GM12892 (cell line): ENCODE measurements around the gene VAMP8.
A peak's percentile ranks its signal among the peaks of the same experiment; 100 is the strongest.
"Not testable (repeated sequence)": the region's sequence is repeated elsewhere in the genome, so short reads cannot be mapped to it uniquely, and the experiment has no call there.

Experiments used
- DNase-seq: peaks from one replicate; pipeline ENCODE4 v3.0.0; 2011; ENCODE audit not compliant: insufficient read length
- FAIRE-seq: peaks from 2 replicates; lab custom pipeline; 2011; peaks lifted over from hg19 to GRCh38; lab: Jason Lieb, UNC
- POLR2A ChIP-seq: IDR thresholded peaks from 2 replicates; pipeline ENCODE4 v1.6.1; 2011; ENCODE audit warnings: low read depth, low read length, control low read depth
- POLR2AphosphoS5 ChIP-seq: IDR thresholded peaks from 2 replicates; pipeline ENCODE4 v1.6.1; 2011; ENCODE audit warnings: low read depth, low read length, control low read depth
- TAF1 ChIP-seq: IDR thresholded peaks from 2 replicates; pipeline ENCODE4 v1.6.1; 2011; ENCODE audit warnings: low read depth, mild to moderate bottlenecking, control low read depth, low read length, borderline replicate concordance

Gene VAMP8

DNA sequence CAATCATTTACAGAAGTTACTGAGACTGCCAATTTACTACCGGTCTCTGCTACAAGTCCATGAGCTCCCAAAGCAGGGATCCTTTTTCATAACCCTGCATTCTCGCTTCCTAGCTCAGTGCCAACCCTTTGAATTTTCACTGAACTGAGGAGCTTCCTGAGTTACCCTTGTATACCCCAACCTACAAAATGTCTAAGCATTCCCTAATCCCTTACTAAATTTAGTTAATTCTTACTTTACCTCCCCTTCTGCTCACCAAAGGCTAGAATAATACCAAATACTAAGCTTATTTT is 28.8 kb upstream of the VAMP8 start:
- FAIRE-seq (no peak), DNase-seq (no peak)
- no peak for TF ChIP-seq POLR2A
- no peak for TF ChIP-seq TAF1
- no peak for TF ChIP-seq POLR2AphosphoS5

DNA sequence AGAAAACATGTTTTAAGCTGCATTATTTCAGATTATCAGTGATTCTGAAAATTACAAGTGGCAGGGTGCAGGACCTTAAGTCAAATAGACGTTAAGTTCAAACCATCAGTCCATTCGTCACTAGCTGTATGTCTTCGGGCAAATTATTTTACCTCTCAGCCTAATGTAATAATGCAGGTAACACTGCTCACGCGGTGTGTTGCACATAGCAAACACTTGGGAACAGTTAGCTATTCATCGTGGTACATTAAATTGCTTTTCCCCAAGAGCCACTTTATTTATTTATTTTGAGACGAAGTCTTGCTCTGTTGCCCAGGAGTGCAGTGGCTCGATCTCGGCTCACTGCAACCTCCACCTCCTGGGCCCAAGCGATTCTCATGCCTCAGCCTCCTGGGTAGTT is 28.3 kb upstream of the VAMP8 start:
- DNase-seq (no peak), FAIRE-seq (no peak)
- no peak for TF ChIP-seq TAF1
- TF ChIP-seq POLR2AphosphoS5, result no peak
- no peak for TF ChIP-seq POLR2A

DNA sequence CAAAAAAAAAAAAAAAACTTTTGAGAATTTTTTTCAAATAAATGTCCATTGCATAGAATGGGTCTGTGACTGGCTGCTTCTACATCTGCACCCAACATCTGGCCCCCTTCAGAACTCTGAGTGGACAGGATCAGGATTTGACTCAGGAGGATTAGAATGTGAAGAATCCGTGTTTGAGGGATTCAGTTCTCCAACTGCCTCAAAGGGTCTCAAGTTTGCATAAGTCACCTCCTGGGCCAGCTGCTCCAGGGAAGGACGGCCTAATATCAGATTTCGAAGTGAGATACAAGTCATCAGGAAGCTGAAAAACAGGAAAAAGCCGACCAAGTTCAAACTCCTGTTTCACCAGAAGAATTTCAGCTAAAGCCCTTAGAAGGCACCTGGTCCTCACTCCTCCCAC is 27.6 kb upstream of the VAMP8 start:
- no peak for DNase-seq
- no peak for TF ChIP-seq TAF1
- no peak for TF ChIP-seq POLR2A
- TF ChIP-seq POLR2AphosphoS5, result no peak
- no peak for FAIRE-seq

DNA sequence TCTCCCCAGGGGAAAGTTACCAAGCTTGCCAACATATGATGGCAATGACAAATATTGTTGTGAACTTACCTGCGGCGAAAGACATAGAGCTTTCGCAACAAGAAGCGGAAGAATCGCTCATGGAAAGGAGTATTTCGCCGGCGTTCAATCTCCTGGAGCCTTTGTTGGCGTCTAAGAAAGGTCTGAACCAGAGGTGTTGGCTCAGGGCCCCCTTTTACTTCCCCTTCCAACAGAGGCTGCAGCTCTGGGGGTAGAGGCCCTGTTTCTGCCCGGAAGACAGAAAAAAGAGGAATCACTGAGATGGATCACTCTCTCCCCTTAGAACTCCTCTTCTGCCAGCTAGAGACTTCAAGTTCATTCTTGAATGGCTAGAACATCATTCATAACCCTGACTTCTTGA is 26.9 kb upstream of the VAMP8 start:
- DNase-seq, result no peak
- FAIRE-seq, result no peak
- TF ChIP-seq POLR2A, result no peak
- no peak for TF ChIP-seq TAF1
- no peak for TF ChIP-seq POLR2AphosphoS5

DNA sequence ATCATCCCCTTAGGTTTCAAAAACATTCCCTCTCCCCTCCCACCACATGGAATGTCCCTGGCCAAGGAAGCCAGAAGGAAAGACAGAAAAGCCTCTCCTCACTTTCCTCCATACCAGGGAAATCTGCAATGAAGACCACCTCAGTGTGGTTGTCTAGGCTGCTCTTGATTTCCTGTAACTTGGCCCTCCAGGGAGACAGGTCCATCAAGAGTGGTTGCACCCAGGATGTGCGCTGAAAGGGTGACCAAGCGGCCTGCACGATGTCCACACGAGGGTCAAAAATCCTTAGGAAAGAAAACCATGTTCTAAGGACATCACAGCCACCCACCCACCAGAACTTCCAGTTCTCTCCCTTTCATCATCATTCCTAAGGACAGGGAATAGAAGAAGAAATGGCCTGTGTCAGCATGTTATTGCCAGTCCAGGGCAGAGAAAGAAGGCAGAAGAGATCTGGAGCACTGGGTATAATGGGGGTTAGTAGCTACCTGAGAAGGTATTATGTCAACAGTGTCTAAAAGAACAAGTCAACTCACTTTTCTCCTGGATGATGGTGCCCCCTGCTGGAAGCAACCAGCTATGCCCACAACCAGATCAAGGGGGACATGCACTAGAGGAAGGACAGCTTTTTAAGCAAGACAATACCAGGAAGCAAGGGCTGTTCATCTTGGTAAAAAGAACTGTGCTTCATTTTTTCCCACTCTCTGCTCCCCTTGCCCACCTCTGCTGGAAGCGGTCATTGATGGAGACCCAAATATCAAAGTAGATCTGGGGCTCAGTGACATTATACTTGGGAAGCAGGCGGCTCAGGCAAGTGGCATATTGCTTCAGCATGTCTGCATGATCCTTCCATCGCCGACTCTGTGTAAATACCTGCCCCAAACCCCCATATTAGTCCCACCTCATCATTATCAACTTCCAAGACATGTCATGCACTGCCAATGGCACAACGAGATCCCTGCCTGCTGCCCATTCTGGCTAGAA is 25.4 kb upstream of the VAMP8 start:
- DNase-seq, result peak; percentile 44
- peak; percentile 92 for FAIRE-seq
- TF ChIP-seq POLR2A, result no peak
- TF ChIP-seq TAF1, result 0 out of 2 replicates have a peak, but pooled peaks have one; percentile 6
- TF ChIP-seq POLR2AphosphoS5, result no peak

DNA sequence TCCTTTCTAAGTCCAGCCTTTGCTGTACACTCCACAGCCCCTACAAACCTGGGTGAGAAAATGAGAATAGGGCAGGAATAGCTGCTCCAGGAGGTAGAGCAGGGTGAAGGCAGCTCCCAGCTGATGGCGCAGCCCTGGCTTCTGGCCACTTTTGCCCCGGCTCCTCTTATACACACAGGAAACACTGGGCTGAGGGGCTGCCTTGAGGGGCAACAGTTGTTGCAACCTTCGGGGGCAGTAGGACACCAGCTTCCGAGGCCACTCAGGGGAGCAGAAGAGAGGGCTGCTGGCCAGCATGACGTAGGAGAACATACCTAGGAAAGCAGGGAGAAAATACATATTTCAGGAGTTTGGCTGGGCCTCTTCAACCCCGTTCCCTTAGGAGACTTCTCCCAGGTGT is 24.2 kb upstream of the VAMP8 start:
- no peak for DNase-seq
- TF ChIP-seq POLR2A (no peak), POLR2AphosphoS5 (no peak), TAF1 (no peak)
- FAIRE-seq, result no peak

DNA sequence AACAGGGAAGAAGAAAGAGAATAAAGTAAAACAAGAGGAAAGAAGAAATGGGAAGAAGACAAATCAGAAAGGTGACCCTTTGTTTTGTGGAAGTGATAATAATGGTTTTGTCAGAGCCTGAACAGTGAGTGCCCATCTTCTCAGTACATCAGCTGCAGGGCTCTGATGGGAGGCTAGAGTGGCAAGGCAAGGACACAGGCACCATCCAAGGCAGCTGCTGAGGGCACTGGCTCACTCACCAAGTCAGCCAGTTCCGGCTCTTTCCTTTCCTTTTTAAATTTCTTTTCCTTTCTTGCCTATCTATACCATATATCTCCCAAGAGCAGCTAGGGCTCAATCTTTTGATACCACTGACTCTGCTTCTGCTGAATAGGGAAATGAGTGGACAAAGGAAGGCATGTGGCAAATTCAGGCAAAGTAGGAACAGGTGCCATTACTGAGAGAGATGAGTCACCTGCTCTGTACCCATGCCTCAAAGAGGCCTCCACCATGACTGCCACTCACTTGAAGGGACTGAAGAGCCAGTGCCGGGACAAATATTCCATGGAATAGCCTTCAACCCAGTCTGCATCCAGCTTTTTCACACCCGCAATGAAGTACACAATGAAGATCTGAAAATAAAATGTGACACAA is 22.3 kb upstream of the VAMP8 start:
- no peak for DNase-seq
- FAIRE-seq, result no peak
- no peak for TF ChIP-seq TAF1
- TF ChIP-seq POLR2A, result no peak
- no peak for TF ChIP-seq POLR2AphosphoS5

DNA sequence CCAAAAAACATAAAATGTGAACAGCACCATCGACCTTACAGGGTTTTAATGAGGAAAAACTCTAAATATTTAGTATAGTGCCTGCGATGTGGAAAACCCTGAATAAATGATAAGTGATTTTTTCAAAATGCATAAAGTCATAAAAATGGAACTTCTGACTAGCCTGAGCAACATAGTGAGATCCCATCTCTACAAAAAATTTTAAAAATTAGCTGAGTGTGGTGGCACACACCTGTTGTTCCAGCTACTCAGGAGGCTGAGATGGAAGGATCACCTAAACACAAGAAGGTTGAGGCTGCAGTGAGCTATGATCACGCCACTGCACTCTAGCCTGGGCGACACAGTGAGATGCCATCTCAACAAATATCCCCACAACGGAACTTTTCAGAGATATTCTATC is 20.3 kb upstream of the VAMP8 start:
- DNase-seq (no peak), FAIRE-seq (no peak)
- TF ChIP-seq POLR2AphosphoS5, result no peak
- no peak for TF ChIP-seq TAF1
- no peak for TF ChIP-seq POLR2A

DNA sequence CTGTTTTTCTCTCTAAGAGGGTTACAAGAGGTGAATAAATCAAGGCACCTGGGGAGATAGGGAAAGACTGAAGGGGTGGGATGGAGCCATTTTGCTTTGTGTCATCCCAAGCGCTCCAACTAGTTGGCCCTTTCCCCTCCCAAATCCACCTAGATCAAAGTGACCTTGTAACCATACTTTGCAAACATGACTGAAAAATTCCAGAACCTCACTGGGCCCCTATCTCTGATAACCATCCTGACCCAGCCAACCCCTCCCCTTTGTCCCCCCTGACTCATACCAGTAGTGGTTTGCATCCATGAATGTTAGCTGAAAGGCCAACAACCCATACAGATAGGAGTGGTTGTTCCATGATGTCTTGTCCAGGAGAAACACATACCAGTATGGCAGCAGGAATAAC is 19.2 kb upstream of the VAMP8 start:
- DNase-seq (no peak), FAIRE-seq (no peak)
- TF ChIP-seq TAF1, result no peak
- no peak for TF ChIP-seq POLR2A
- no peak for TF ChIP-seq POLR2AphosphoS5

DNA sequence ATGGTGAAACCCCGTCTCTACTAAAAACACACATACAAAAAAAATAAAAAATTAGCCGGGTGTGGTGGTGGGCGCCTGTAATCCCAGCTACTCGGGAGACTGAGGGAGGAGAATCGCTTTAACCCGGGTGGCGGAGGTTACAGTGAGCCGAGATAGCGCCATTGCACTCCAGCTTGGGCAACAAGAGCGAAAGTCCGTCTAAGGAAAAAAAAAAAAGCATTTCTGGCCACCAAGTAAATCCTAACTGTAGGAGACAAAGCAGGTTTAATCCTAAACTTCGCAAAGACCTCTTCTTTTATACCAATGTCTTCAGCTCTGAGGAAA is 17.0 kb upstream of the VAMP8 start:
- not testable (repeated sequence) for DNase-seq, FAIRE-seq

DNA sequence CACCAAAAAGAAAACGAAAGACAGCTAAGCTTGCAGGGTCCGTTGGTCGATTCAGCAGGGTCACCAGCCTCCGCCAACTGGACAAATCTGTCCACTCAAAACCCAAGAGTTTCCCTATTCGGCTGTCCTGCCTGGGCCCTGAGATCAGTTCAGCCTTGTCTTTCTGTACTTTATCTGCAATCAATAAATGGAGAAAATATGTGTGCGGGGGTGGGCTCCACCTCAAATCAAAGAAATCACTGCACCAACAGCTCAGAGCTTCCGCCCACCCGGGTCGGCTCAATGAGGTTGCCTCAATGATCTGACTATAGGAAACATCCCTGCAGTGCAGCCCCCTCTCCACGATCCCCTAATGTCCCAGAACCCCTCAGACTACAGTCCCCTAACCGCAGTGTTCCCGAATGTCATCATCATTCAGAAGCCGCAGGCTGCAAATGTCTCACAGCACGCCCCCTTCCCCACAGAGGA is 16.5 kb upstream of the VAMP8 start:
- no peak for TF ChIP-seq POLR2AphosphoS5
- no peak for TF ChIP-seq TAF1
- TF ChIP-seq POLR2A, result no peak
- no peak for DNase-seq
- FAIRE-seq, result no peak
